ENCODE measurements around the gene HS3ST1. TPM values are rescaled to one million over a fixed set of nuclear protein-coding genes. Genes with fewer than 3 reads are reported as not detected.

The HS3ST1 gene
- total RNA-seq, result 1 to 10 TPM in 1 of 2 donors, under 1 TPM in 1; 0.14 to 1.1 TPM

DNA sequence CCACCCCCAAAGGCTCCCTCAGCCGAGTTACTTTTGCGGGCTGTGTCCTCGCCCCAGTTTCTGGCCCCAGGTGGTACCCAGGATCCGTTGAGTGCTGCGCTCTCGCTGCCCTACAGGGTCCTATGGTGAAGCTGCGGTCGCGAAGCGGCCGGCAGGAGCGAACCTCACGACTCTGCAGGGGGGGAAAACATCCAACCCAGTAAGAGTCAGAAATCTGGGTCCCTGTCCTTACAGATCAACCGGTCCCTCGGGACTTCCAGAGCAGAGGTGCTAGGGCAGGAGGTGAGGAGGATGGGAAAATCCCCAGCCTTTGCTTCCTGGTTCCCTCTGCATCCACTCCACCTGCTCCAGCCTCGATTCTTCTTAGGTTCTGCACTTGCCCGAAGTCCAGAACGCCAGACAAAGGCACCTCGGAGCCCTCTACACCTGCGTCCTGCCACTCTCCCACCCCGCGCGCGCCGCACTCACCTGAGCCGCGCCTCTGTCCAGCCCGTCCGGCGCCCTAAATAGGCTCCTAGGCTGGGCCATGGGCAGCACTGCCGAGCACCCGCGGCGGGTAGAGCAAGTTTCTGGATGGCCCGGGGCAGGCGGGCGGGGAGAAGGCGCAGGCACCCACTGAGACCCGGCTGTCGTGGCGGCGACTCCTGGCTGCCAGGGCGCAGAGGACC is at the start of gene HS3ST1:
Gene HS3ST1, minus strand, starts transcription at position 664 of the 668 bp plus-strand sequence. CDS start 28,889 bp downstream, outside the sequence.
- peak within 1 kb of the TSS; percentile 78 for H3K4me3 ChIP-seq
- no peak for ATAC-seq (ENCODE audit: insufficient number of reproducible peaks, low FRiP score, low read depth)
- no peaks in the 10 kb centered on the region for H3K27me3 ChIP-seq (replicated peaks; ENCODE audit: insufficient read depth)
- no peak for DNase-seq (ENCODE audit: low spot score)
- H3K27ac ChIP-seq, result no peak within 1 kb of the TSS
- no peaks in the 10 kb centered on the region for H3K36me3 ChIP-seq
- H3K4me1 ChIP-seq (ENCODE audit: control insufficient read depth in 1 of 2, low read depth in 2 of 2), result peaks cover 9 to 32% of the 10 kb centered on the region in 2 donors
- TF ChIP-seq, protein P1, sequence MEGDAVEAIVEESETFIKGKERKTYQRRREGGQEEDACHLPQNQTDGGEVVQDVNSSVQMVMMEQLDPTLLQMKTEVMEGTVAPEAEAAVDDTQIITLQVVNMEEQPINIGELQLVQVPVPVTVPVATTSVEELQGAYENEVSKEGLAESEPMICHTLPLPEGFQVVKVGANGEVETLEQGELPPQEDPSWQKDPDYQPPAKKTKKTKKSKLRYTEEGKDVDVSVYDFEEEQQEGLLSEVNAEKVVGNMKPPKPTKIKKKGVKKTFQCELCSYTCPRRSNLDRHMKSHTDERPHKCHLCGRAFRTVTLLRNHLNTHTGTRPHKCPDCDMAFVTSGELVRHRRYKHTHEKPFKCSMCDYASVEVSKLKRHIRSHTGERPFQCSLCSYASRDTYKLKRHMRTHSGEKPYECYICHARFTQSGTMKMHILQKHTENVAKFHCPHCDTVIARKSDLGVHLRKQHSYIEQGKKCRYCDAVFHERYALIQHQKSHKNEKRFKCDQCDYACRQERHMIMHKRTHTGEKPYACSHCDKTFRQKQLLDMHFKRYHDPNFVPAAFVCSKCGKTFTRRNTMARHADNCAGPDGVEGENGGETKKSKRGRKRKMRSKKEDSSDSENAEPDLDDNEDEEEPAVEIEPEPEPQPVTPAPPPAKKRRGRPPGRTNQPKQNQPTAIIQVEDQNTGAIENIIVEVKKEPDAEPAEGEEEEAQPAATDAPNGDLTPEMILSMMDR (IDR thresholded peaks at IDR 0.05), result no peak
- no peaks in the 10 kb centered on the region for H3K9me3 ChIP-seq

DNA sequence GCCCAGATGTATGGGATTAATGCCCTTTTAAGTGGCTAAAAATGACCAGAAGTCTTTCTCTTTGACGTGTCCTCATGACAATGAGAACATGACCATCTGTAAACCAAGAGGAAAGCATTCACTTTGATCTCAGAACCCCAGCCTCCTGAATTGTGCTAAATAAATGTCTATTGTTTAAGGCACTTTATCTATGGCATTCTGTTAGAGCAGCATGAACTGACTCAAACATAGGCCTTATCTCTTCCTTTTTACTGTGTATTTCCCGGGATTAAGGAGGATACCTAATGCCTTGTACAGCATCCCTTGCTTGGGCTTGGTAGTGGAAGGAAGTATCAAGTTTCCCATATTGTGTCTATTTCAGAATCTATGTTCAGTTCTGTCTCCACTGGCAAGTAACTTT is 47.2 kb upstream of the HS3ST1 start:
- no peaks in the 10 kb centered on the region for H3K9me3 ChIP-seq
- ATAC-seq (ENCODE audit: insufficient number of reproducible peaks, low FRiP score, low read depth) (no peak), DNase-seq (ENCODE audit: low spot score) (no peak)
- TF ChIP-seq, protein P1 (IDR thresholded peaks at IDR 0.05), result no peak
- H3K4me1 ChIP-seq (ENCODE audit: control insufficient read depth in 1 of 2, low read depth in 2 of 2), result no peaks in the 10 kb centered on the region
- no peak overlapping the region for H3K4me3 ChIP-seq
- H3K27me3 ChIP-seq (replicated peaks; ENCODE audit: insufficient read depth), result no peaks in the 10 kb centered on the region
- no peaks in the 10 kb centered on the region for H3K36me3 ChIP-seq
- no peak overlapping the region for H3K27ac ChIP-seq

DNA sequence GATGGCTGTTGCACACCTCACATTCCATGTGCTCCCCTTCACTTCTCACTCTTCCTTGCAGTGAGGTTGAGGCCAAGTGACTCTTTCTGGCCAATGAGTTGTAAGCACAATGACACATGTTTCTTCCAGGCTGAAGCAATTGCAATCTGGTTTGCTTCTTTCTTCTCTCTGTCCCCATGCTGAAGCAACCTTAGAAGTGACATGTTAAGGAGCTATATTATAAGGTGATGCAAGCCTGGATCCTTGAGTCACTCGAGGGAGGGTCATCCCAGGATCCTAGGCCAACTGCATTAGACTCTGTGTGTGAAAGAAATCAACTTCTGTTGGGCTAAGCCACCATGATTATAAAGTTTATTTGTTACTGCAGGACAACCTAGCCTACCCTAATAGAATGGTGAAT is 45.5 kb upstream of the HS3ST1 start:
- no peaks in the 10 kb centered on the region for H3K4me1 ChIP-seq (ENCODE audit: control insufficient read depth in 1 of 2, low read depth in 2 of 2)
- TF ChIP-seq, protein P1 (IDR thresholded peaks at IDR 0.05), result no peak
- H3K9me3 ChIP-seq, result no peaks in the 10 kb centered on the region
- H3K27me3 ChIP-seq (replicated peaks; ENCODE audit: insufficient read depth), result no peaks in the 10 kb centered on the region
- H3K27ac ChIP-seq, result no peak overlapping the region
- ATAC-seq (ENCODE audit: insufficient number of reproducible peaks, low FRiP score, low read depth) (no peak), DNase-seq (ENCODE audit: low spot score) (no peak)
- H3K4me3 ChIP-seq, result no peak overlapping the region
- H3K36me3 ChIP-seq, result no peaks in the 10 kb centered on the region

DNA sequence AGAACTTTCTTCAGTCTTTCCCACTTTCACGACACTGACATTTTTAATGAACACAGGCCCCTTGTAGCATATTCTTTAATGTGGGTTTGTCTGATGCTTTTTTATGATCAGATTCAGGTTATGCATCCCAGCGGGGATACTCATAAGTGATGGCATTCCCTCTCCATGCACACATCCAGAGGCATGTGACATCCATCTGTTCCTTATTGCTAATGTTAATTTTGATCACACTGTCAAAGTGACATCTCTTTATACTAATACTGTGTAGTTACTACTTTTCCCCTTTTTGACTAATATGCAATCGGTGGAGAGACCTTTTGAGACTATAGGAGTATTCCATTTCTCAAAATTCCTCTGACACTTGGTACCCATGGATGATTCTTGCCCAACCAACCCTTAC is 43.8 kb upstream of the HS3ST1 start:
- Histone ChIP-seq H3K4me3 (no peak overlapping the region), H3K4me1 (ENCODE audit: control insufficient read depth in 1 of 2, low read depth in 2 of 2) (no peaks in the 10 kb centered on the region), H3K27ac (no peak overlapping the region), H3K9me3 (no peaks in the 10 kb centered on the region), H3K36me3 (no peaks in the 10 kb centered on the region), H3K27me3 (replicated peaks; ENCODE audit: insufficient read depth) (no peaks in the 10 kb centered on the region)
- TF ChIP-seq, protein P1 (IDR thresholded peaks at IDR 0.05), result no peak
- no peak for ATAC-seq (ENCODE audit: insufficient number of reproducible peaks, low FRiP score, low read depth)
- no peak for DNase-seq (ENCODE audit: low spot score)

DNA sequence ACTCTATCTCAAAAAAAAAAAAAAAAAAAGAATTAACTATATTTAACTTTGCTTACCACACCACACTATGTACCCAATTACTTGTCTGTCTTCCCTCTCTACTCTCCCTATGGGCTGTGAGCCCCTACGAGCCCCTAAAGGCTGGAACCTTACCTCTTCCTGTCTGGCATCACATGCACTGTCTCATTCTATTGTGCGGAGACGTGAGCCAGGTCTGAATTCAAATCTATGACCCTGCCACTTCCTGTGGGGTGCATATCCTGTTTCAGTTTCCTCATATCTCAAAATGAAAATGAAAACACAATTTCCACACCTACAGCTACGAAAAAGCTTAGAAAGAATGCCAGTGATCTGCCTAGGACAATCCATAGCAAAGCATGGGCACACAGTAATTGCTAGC is 42.9 kb upstream of the HS3ST1 start:
- Histone ChIP-seq H3K36me3 (no peaks in the 10 kb centered on the region), H3K9me3 (no peaks in the 10 kb centered on the region), H3K27me3 (replicated peaks; ENCODE audit: insufficient read depth) (no peaks in the 10 kb centered on the region), H3K4me3 (peak overlapping the region; percentile 50), H3K27ac (no peak overlapping the region), H3K4me1 (ENCODE audit: control insufficient read depth in 1 of 2, low read depth in 2 of 2) (no peaks in the 10 kb centered on the region)
- no peak for DNase-seq (ENCODE audit: low spot score)
- ATAC-seq (ENCODE audit: insufficient number of reproducible peaks, low FRiP score, low read depth), result no peak
- TF ChIP-seq, protein P1 (IDR thresholded peaks at IDR 0.05), result no peak
